ENCODE measurements around the gene MBNL2. TPM values are rescaled to one million over a fixed set of nuclear protein-coding genes. Genes with fewer than 3 reads are reported as not detected.

The MBNL2 gene
- total RNA-seq, 1 donor: 69.8 TPM

GRCh38 chr13:97329331-97329730 lies 107.2 kb downstream of the MBNL2 start:
- Histone ChIP-seq H2AFZ (ENCODE audit: low read length) (no peak overlapping the region), H3K4me3 (ENCODE audit: insufficient read depth, low read length) (no peak overlapping the region), H3K27ac (ENCODE audit: low read depth, low read length) (no peak overlapping the region), H3K4me2 (ENCODE audit: insufficient read depth, low read length) (no peak overlapping the region), H3K4me1 (ENCODE audit: insufficient read depth, low read length) (peaks cover 17% of the 10 kb centered on the region), H4K20me1 (ENCODE audit: insufficient read depth, low read length) (peaks cover 5% of the 10 kb centered on the region), H3K79me2 (ENCODE audit: insufficient read depth, low read length) (peaks cover 17% of the 10 kb centered on the region), H3K9me3 (ENCODE audit: low read depth, low read length) (no peaks in the 10 kb centered on the region), H3K27me3 (ENCODE audit: insufficient read depth, low read length) (no peaks in the 10 kb centered on the region), H3K36me3 (ENCODE audit: insufficient read depth, low read length) (no peaks in the 10 kb centered on the region)
- TF ChIP-seq, protein P1, sequence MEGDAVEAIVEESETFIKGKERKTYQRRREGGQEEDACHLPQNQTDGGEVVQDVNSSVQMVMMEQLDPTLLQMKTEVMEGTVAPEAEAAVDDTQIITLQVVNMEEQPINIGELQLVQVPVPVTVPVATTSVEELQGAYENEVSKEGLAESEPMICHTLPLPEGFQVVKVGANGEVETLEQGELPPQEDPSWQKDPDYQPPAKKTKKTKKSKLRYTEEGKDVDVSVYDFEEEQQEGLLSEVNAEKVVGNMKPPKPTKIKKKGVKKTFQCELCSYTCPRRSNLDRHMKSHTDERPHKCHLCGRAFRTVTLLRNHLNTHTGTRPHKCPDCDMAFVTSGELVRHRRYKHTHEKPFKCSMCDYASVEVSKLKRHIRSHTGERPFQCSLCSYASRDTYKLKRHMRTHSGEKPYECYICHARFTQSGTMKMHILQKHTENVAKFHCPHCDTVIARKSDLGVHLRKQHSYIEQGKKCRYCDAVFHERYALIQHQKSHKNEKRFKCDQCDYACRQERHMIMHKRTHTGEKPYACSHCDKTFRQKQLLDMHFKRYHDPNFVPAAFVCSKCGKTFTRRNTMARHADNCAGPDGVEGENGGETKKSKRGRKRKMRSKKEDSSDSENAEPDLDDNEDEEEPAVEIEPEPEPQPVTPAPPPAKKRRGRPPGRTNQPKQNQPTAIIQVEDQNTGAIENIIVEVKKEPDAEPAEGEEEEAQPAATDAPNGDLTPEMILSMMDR (IDR thresholded peaks at IDR 0.05; ENCODE audit: extremely low read depth, low read depth, low read length): no peak
- DNase-seq (ENCODE audit: insufficient read length, low spot score, missing footprints): no peak

DNA sequence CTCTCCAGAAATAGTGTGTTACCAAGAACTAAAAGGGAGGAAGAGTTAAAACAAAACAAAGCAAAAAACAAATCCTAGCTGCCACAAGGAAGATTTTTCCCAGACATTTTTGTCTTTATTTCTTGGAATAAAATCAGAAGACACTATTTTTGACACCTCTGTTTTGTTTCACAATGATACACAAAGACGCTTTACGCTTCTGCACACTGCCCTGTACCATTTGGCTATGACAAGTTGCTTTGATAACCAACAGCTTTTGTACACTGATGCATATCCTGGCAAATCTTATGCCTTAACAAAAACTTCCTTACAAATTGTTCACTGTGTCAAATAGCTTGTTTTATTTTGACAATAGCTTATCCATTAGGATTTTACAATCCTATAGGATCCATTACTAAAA lies 108.3 kb downstream of the MBNL2 start:
- H3K79me2 ChIP-seq (ENCODE audit: insufficient read depth, low read length): peaks cover 13% of the 10 kb centered on the region
- H4K20me1 ChIP-seq (ENCODE audit: insufficient read depth, low read length): peaks cover 5% of the 10 kb centered on the region

DNA sequence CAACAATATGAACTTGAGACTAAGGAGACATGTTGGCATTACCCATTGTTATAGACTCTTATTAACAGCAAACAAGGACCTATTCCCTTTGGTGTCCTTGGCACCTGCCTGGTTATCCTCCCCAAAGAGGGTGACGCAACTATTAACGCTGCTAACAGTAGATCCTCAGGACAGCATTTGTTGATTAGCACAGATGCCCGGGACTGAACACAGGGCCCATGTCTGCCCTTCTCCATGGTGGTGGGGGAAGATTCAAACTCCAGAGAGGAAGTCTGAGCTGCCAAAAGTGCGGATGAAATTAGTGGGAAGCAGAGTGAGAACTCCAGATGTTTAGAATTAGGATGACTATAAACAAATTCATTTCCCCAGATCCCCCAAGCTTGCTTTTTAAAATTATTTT lies 110.6 kb downstream of the MBNL2 start:
- TF ChIP-seq, protein P1 (IDR thresholded peaks at IDR 0.05; ENCODE audit: extremely low read depth, low read depth, low read length): no peak
- peaks cover 6% of the 10 kb centered on the region for H3K79me2 ChIP-seq (ENCODE audit: insufficient read depth, low read length)
- H3K4me3 ChIP-seq (ENCODE audit: insufficient read depth, low read length): no peak overlapping the region
- H3K36me3 ChIP-seq (ENCODE audit: insufficient read depth, low read length): peaks cover 12% of the 10 kb centered on the region
- H3K9me3 ChIP-seq (ENCODE audit: low read depth, low read length): no peaks in the 10 kb centered on the region
- no peaks in the 10 kb centered on the region for H3K27me3 ChIP-seq (ENCODE audit: insufficient read depth, low read length)
- H2AFZ ChIP-seq (ENCODE audit: low read length): no peak overlapping the region
- no peak for DNase-seq (ENCODE audit: insufficient read length, low spot score, missing footprints)
- no peak overlapping the region for H3K4me2 ChIP-seq (ENCODE audit: insufficient read depth, low read length)
- H3K4me1 ChIP-seq (ENCODE audit: insufficient read depth, low read length): peaks cover 8% of the 10 kb centered on the region
- H3K27ac ChIP-seq (ENCODE audit: low read depth, low read length): no peak overlapping the region
- H4K20me1 ChIP-seq (ENCODE audit: insufficient read depth, low read length): peaks cover 9% of the 10 kb centered on the region

More for the DNA sequence above, 108.3 kb downstream of the MBNL2 start:
- TF ChIP-seq, protein P1 (IDR thresholded peaks at IDR 0.05; ENCODE audit: extremely low read depth, low read depth, low read length): no peak
- Histone ChIP-seq H3K9me3 (ENCODE audit: low read depth, low read length) (no peaks in the 10 kb centered on the region), H3K36me3 (ENCODE audit: insufficient read depth, low read length) (peaks cover 5% of the 10 kb centered on the region), H3K4me3 (ENCODE audit: insufficient read depth, low read length) (no peak overlapping the region), H3K4me2 (ENCODE audit: insufficient read depth, low read length) (no peak overlapping the region), H3K27ac (ENCODE audit: low read depth, low read length) (no peak overlapping the region), H3K4me1 (ENCODE audit: insufficient read depth, low read length) (peaks cover 17% of the 10 kb centered on the region), H3K27me3 (ENCODE audit: insufficient read depth, low read length) (no peaks in the 10 kb centered on the region), H2AFZ (ENCODE audit: low read length) (no peak overlapping the region)
- no peak for DNase-seq (ENCODE audit: insufficient read length, low spot score, missing footprints)

DNA sequence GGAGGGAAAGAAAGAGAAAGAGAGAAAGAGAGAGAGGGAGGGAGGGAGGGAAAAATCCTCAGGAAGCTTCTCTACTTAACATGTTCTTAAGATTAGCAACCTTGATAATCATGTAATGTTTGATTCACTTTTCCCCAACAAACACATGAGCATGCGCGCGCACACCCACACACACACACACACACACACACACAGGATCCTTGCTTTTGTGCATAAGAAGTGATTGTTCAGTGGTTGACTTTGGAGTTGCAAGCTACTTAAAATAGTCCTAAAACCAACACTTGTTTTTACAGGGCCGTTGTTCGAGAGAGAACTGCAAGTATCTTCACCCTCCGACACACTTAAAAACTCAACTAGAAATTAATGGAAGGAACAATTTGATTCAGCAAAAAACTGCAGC lies 111.8 kb downstream of the MBNL2 start:
- TF ChIP-seq, protein P1 (IDR thresholded peaks at IDR 0.05; ENCODE audit: extremely low read depth, low read depth, low read length): no peak
- H3K4me1 ChIP-seq (ENCODE audit: insufficient read depth, low read length): peaks cover under 1% of the 10 kb centered on the region
- DNase-seq (ENCODE audit: insufficient read length, low spot score, missing footprints): no peak
- H3K36me3 ChIP-seq (ENCODE audit: insufficient read depth, low read length): peaks cover 20% of the 10 kb centered on the region
- H3K79me2 ChIP-seq (ENCODE audit: insufficient read depth, low read length): peaks cover 9% of the 10 kb centered on the region
- H3K4me2 ChIP-seq (ENCODE audit: insufficient read depth, low read length): no peak overlapping the region
- H3K27ac ChIP-seq (ENCODE audit: low read depth, low read length): no peak overlapping the region
- no peak overlapping the region for H2AFZ ChIP-seq (ENCODE audit: low read length)
- H3K27me3 ChIP-seq (ENCODE audit: insufficient read depth, low read length): no peaks in the 10 kb centered on the region
- H3K4me3 ChIP-seq (ENCODE audit: insufficient read depth, low read length): no peak overlapping the region
- H4K20me1 ChIP-seq (ENCODE audit: insufficient read depth, low read length): peaks cover 9% of the 10 kb centered on the region
- H3K9me3 ChIP-seq (ENCODE audit: low read depth, low read length): no peaks in the 10 kb centered on the region

Measured in osteoblast (primary cell).